ENCODE results near the gene GNS. TPM values are rescaled to one million over a fixed set of nuclear protein-coding genes. Genes with fewer than 3 reads are reported as not detected.

GNS gene
- total RNA-seq, 1 donor from 2014 or later: 188 TPM

DNA sequence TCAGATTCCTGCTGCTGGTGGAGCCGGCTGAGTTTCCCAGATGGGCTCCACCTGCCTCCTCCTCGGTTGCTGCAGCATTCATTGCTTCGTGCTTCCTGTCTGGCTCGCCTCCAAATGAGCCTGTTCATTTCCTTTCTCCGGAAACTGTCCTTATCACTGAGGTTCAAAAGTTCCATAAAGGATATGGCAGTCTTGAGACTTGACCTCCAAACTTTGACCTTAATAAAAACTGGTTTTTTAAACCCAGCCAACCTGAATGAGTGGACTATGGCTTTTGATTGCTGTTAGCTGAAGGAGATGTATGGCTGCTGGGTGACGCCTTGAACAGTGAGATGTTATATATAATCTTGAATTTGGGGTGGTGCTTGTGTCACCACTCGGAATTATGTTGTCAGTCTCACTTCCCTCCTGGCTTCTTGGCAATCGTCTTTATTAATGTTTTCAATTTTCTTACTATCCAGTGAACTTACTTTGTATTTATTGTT lies 86.2 kb downstream of the GNS start:
- intact Hi-C loops (cut with DNase I): no loop called here
- H3K27ac ChIP-seq: peak overlapping the region; percentile 72
- H3K36me3 ChIP-seq: peaks cover 4% of the 10 kb centered on the region
- TF ChIP-seq, protein P1, sequence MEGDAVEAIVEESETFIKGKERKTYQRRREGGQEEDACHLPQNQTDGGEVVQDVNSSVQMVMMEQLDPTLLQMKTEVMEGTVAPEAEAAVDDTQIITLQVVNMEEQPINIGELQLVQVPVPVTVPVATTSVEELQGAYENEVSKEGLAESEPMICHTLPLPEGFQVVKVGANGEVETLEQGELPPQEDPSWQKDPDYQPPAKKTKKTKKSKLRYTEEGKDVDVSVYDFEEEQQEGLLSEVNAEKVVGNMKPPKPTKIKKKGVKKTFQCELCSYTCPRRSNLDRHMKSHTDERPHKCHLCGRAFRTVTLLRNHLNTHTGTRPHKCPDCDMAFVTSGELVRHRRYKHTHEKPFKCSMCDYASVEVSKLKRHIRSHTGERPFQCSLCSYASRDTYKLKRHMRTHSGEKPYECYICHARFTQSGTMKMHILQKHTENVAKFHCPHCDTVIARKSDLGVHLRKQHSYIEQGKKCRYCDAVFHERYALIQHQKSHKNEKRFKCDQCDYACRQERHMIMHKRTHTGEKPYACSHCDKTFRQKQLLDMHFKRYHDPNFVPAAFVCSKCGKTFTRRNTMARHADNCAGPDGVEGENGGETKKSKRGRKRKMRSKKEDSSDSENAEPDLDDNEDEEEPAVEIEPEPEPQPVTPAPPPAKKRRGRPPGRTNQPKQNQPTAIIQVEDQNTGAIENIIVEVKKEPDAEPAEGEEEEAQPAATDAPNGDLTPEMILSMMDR (IDR thresholded peaks at IDR 0.05): no peak
- peaks cover 89% of the 10 kb centered on the region for H3K4me1 ChIP-seq
- DNase-seq (no peak), ATAC-seq (peak; percentile 2)
- no peaks in the 10 kb centered on the region for H3K27me3 ChIP-seq
- H3K9me3 ChIP-seq: no peaks in the 10 kb centered on the region
- no peak overlapping the region for H3K4me3 ChIP-seq

DNA sequence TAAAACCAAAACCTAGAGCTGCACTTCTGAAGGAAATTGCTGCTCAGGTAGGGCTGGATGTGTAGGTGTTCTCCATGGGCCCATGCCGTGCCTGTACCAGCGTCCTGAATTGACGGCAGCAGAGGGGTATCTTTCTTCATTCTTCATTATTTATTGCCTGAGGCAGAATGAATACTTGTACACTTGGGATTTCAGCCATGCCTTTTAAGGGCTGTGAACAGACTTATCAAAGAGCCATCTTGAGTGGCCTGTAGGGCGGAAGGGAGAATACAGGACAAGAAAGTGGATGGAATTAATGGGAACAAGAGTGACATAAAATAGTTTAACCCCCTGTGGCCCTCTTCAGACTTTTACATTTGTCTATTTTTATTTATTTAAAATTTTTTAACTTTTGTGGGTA lies 87.5 kb downstream of the GNS start:
- Histone ChIP-seq H3K9me3 (no peaks in the 10 kb centered on the region), H3K36me3 (no peaks in the 10 kb centered on the region), H3K27me3 (no peaks in the 10 kb centered on the region), H3K4me3 (no peak overlapping the region), H3K27ac (peak overlapping the region; percentile 72), H3K4me1 (peaks cover 93% of the 10 kb centered on the region)
- intact Hi-C loops (cut with DNase I): no loop called here
- ATAC-seq (no peak), DNase-seq (no peak)
- TF ChIP-seq, protein P1 (IDR thresholded peaks at IDR 0.05): no peak

DNA sequence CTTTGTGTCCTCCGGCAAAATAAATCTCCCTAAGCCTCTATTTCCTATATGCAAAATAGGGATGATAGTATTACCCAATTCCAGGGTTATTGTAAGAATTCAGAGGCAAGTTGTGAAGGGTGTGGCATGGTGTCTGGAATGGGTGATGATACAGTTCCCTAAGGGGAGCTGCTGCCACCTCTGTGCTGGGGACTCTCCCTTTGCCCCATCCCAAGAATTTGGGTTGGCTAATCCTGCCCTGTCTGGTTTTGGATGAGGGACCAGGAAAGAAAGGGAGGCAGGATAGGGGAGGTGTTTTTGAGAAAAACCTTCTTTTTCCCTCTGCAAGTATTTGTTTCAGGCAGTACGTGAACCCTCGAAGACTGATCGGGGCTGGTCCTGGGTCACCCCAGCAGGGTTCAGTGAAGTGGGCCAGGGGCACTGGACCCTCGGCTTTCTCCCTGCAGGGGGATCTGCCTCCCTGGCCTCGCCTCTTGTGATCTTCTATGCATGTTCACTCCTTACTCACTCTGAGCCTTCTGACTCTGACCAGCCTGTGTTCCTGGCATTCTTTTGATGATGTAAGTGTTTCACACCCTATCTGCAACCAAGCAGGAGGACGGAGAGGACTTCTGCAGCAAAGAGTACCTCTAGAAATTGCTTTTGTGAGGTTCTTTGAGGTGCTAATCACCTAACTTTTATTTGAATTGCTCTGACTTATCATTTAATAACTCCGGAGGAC lies 88.1 kb downstream of the GNS start:
- no peak overlapping the region for H3K4me3 ChIP-seq
- H3K27ac ChIP-seq: peak overlapping the region; percentile 72
- DNase-seq (no peak), ATAC-seq (peak; percentile 78)
- intact Hi-C loops (cut with DNase I): no loop called here
- no peaks in the 10 kb centered on the region for H3K9me3 ChIP-seq
- peaks cover 93% of the 10 kb centered on the region for H3K4me1 ChIP-seq
- H3K27me3 ChIP-seq: no peaks in the 10 kb centered on the region
- H3K36me3 ChIP-seq: no peaks in the 10 kb centered on the region
- TF ChIP-seq, protein P1 (IDR thresholded peaks at IDR 0.05): no peak

DNA sequence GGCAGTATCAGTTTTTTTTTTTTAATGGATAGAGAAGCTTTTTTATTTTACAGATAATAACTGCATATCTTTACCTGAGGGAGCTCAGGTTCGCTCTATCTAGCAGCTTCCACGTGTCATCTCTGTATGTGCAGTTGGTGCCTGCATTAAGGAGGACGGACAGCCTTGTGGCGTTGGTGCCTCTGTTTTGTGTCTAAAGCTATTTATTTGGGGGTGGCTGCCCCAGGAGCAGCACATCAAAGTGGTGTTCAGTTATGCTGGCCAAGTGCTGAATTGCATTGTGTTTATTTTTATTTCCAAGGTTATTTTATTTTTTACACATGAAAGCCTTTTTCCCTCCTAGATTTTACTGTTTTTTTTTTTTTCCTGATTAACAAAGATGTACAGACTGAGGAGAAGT lies 89.2 kb downstream of the GNS start:
- ATAC-seq: no peak
- H3K27me3 ChIP-seq: no peaks in the 10 kb centered on the region
- peak overlapping the region; percentile 27 for H3K4me3 ChIP-seq
- H3K9me3 ChIP-seq: no peaks in the 10 kb centered on the region
- H3K27ac ChIP-seq: peak overlapping the region; percentile 51
- no peak for DNase-seq
- TF ChIP-seq, protein P1 (IDR thresholded peaks at IDR 0.05): no peak
- intact Hi-C loops (cut with DNase I): no loop called here
- peaks cover 93% of the 10 kb centered on the region for H3K4me1 ChIP-seq
- no peaks in the 10 kb centered on the region for H3K36me3 ChIP-seq

DNA sequence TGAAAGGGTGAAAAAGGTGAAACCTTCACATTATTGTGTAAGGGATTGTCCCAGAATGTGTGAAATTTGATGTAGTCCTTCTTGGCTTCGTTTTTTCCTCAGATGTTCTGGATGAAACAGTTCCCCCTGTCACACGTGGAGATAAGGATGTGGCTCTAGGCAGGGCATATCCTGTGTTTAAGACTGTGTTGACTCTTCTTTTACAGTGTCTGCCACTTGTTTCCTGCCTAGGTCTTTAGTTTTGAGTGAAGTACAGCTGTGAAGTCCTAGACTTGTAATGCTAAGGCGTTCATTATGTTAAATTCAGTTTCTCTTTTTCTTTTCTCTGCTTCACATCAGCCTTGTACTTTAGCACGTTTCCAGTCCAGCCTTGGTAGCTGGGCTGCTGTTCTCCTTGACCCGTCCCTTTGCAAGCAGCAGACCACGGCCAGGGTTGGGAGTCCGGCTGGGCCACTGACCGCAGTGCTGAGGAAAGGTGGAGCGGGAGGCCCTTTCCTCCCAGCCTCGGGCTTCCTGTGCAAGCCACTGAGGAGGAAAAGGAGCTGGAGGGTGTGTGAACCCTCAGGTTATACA lies 89.8 kb downstream of the GNS start:
- Histone ChIP-seq H3K27me3 (no peaks in the 10 kb centered on the region), H3K27ac (peak overlapping the region; percentile 51), H3K4me3 (peak overlapping the region; percentile 27), H3K9me3 (no peaks in the 10 kb centered on the region), H3K4me1 (peaks cover 92% of the 10 kb centered on the region), H3K36me3 (no peaks in the 10 kb centered on the region)
- DNase-seq (peak; percentile 72), ATAC-seq (peak; percentile 64)
- TF ChIP-seq, protein P1 (IDR thresholded peaks at IDR 0.05): no peak
- intact Hi-C loops (cut with DNase I): no loop called here

All from upper lobe of right lung (tissue), 1 donor.